ENCODE measurements around the gene JAG2.

The JAG2 gene

DNA sequence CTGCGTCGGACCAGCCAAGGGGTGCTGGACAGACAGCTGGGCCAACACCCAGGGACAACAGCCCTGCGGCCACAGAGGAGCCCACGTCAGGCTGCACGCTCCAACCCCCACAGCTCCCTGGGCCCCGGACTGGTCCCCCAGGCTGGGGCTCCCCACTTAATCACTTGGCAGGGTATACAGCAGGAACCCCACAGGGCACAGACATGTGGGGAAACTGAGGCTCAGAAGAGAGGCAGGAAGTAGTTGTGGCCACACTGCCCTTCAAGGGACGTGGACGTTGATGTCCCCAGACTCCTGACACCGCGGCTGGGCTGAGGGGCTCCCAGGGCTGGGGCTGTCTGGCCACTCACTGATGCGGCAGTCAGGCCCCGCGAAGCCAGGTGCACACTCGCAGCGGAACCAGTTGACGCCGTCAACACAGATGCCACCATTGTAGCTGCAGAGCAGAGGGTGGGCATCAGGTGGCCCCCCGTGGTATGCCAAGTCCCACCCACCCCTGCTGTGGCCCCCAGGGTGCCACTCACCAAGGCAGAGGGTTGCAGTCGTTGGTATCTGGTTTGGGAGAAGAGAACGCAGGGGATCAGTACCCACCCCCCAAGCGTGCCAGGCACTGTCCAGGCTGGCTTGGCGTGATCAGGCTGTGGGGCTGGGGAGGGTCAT is 21.5 kb downstream of the JAG2 start:
- no peak for FAIRE-seq
- TF ChIP-seq, protein P1, sequence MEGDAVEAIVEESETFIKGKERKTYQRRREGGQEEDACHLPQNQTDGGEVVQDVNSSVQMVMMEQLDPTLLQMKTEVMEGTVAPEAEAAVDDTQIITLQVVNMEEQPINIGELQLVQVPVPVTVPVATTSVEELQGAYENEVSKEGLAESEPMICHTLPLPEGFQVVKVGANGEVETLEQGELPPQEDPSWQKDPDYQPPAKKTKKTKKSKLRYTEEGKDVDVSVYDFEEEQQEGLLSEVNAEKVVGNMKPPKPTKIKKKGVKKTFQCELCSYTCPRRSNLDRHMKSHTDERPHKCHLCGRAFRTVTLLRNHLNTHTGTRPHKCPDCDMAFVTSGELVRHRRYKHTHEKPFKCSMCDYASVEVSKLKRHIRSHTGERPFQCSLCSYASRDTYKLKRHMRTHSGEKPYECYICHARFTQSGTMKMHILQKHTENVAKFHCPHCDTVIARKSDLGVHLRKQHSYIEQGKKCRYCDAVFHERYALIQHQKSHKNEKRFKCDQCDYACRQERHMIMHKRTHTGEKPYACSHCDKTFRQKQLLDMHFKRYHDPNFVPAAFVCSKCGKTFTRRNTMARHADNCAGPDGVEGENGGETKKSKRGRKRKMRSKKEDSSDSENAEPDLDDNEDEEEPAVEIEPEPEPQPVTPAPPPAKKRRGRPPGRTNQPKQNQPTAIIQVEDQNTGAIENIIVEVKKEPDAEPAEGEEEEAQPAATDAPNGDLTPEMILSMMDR (IDR thresholded peaks at IDR 0.05; ENCODE audit: insufficient read depth, missing control alignments), result no peak
- no peak for DNase-seq (ENCODE audit: insufficient read length, low spot score)

DNA sequence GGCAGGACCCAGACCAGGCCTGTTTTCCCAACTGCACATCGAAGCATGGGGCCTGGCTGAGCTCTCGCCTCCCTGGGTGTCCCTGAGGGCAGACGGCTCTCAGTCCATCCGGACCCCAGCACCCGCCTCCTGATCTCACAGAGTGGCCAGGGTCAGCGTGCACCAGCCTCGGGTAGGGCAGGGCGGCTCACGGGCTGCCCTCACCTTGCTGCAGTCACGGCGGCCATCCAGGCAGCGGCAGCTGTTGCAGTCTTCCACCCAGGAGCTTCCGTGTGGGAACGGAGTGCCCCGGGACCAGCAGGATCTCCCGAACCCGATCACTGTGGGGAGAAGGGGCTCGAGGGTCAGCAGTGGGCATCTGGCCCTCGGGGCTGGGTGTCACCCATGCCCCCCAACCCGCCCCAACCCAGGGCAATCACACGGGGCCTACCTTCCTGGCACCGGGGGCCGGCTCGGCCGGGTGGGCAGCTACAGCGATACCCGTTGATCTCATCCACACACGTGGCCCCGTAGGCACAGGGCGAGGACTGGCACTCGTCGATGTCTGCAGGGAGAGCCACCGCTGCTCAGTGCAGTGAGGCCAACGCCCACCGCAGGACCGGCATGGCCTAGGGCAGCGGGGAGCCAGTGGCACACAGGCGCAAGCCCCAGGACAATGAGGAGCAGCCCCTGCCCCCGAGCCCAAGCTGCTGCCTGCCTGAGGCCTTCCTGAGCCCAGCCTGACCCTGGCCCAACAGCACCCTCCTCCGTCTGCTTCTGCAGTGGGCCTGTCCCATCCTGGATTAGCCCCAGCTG is 22.2 kb downstream of the JAG2 start:
- TF ChIP-seq, protein P1 (IDR thresholded peaks at IDR 0.05; ENCODE audit: insufficient read depth, missing control alignments), result no peak
- FAIRE-seq (no peak), DNase-seq (ENCODE audit: insufficient read length, low spot score) (no peak)

GRCh38 chr14:105145381-105146180 is 23.0 kb downstream of the JAG2 start:
- TF ChIP-seq, protein P1 (IDR thresholded peaks at IDR 0.05; ENCODE audit: insufficient read depth, missing control alignments), result no peak
- FAIRE-seq, result no peak
- no peak for DNase-seq (ENCODE audit: insufficient read length, low spot score)

DNA sequence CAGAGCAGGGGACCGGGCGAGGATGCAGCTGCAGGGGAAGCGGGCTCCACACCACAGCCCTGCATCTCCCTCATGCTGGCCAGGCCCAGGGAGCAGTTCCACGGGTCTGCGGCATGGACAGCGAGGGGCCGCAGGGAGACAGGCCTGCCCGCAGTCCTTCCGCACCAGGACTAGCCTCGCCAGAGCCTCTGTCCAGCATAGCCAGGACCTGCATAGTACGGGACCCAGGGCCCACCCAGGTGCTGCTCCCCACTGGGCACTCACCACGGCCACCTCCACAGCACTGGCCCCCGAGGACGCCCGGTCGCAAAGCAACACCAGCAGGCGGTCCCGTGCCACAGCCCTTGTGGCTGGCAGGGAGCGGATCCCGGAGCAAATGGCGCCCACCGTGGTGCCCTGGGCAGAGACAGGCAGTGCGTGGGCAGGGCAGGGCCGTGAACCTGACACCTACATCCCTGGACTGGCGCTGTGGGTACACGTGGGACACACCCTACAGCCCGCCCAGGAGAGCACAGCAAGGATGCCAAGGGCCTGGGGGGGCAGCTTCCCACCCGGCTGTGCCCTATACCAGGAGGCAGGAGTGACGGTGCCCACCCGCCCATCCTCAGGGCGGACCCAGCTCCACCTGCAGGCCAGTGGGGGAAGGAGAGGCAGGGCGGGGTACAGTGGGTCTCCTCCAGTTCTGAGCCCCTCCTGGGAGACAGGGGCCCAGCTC is 23.8 kb downstream of the JAG2 start:
- no peak for FAIRE-seq
- no peak for DNase-seq (ENCODE audit: insufficient read length, low spot score)
- TF ChIP-seq, protein P1 (IDR thresholded peaks at IDR 0.05; ENCODE audit: insufficient read depth, missing control alignments), result no peak

- FAIRE-seq, result no peak
- TF ChIP-seq, protein P1 (IDR thresholded peaks at IDR 0.05; ENCODE audit: insufficient read depth, missing control alignments), result no peak
- DNase-seq (ENCODE audit: insufficient read length, low spot score), result no peak
These were observed 24.4 kb downstream of the JAG2 start for GRCh38 chr14:105144026-105144665.

GRCh38 chr14:105143451-105144025 is 25.0 kb downstream of the JAG2 start:
- FAIRE-seq (no peak), DNase-seq (ENCODE audit: insufficient read length, low spot score) (no peak)
- TF ChIP-seq, protein P1 (IDR thresholded peaks at IDR 0.05; ENCODE audit: insufficient read depth, missing control alignments), result no peak
